Activated naive CD8-positive, alpha-beta T cell treated with anti-CD3 and anti-CD28 coated beads for 36 hours (primary cell): Measurements from ENCODE around the gene MTCL3.

ENCODE experiments used
- DNase-seq: peaks from one replicate; pipeline ENCODE4 v3.0.0; 2021
- H3K27ac Mint-ChIP-seq: one replicate; pipeline ENCODE4 v1.8.0; 2022; ENCODE audit warnings: mild to moderate bottlenecking, moderate library complexity, mixed read lengths
- H3K27me3 Mint-ChIP-seq: one replicate; pipeline ENCODE4 v1.8.0; 2022; ENCODE audit warnings: mild to moderate bottlenecking, mixed read lengths
- H3K36me3 Mint-ChIP-seq: one replicate; pipeline ENCODE4 v1.8.0; 2021; ENCODE audit warnings: mild to moderate bottlenecking, mixed read lengths
- H3K4me1 Mint-ChIP-seq: one replicate; pipeline ENCODE4 v1.8.0; 2021; ENCODE audit warnings: mixed read lengths
- H3K4me3 Mint-ChIP-seq: one replicate; pipeline ENCODE4 v1.8.0; 2022; ENCODE audit warnings: mild to moderate bottlenecking, moderate library complexity, mixed read lengths
- H3K9me3 Mint-ChIP-seq: one replicate; pipeline ENCODE4 v1.8.0; 2022; ENCODE audit warnings: mixed read lengths

MTCL3 gene

DNA sequence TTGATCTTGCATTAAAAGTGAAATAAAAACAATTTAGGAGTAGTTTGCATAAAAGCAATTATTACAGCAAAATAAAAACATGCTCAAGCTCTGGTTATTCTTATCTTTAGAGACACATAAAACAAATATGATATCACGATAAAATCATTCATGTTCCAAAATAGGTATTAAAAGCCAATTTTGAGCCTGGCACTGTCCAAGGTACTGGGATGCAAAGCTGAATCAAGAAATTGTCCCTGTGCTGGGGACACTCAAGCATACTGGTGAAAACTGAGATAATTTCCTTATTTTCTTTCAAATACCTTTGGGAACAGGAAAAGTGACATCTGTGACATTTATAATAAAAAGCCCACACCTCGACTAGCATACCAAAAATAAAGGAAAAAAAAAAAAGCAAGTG lies 931 bp upstream of the MTCL3 start:
- no peak for DNase-seq
- Mint-ChIP-seq H3K9me3 (no peaks in the 10 kb centered on the region), H3K4me1 (peaks cover 25% of the 10 kb centered on the region), H3K27me3 (peaks cover 76% of the 10 kb centered on the region), H3K4me3 (no peak overlapping the region), H3K36me3 (no peaks in the 10 kb centered on the region), H3K27ac (no peak overlapping the region)

DNA sequence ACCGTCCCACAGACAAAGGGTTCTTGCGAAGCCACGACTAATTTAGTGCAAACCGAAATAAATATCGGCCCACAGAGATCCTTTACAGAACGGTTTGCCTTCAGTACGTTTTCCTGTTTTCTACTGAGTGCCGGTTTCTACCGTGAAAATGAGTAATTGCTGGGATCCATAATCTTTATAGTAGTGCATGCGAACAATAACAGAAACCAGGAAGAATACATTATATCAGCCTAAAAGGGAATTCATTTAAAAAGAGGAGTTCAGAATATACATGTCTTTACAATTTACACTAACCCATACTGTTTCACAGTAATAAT lies 292 bp upstream of the MTCL3 start:
- DNase-seq, result no peak
- peak overlapping the region; percentile 82 for H3K4me3 Mint-ChIP-seq
- peaks cover 76% of the 10 kb centered on the region for H3K27me3 Mint-ChIP-seq
- peak overlapping the region; percentile 65 for H3K27ac Mint-ChIP-seq
- H3K9me3 Mint-ChIP-seq, result no peaks in the 10 kb centered on the region
- no peaks in the 10 kb centered on the region for H3K36me3 Mint-ChIP-seq
- peaks cover 30% of the 10 kb centered on the region for H3K4me1 Mint-ChIP-seq

DNA sequence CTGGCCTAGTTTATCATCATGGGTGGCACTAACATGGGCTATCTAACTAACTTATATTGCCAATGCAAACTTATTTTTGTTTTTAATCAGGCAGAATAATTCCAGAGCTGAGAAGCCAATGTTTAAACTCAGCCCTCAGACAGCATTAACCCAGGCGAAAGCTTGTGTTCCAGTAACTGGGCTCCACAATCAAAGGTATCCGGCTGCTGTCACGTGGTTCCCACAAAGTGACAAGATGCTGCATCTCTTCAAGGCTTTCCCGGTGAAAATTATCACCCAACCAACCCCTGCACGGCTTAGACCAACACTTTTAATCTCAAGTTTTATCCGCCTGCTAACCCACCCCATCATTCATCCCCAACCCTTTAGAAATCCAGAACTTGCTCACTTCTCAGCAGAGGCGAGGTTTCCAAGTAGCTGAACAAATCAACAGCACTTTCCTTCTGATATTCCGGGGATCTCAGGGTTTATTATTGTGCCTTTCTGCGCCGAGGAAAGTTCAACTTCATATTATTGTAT lies 885 bp downstream of the MTCL3 start:
- no peaks in the 10 kb centered on the region for H3K36me3 Mint-ChIP-seq
- H3K9me3 Mint-ChIP-seq, result no peaks in the 10 kb centered on the region
- peak overlapping the region; percentile 82 for H3K4me3 Mint-ChIP-seq
- no peak for DNase-seq
- H3K4me1 Mint-ChIP-seq, result peaks cover 32% of the 10 kb centered on the region
- peaks cover 76% of the 10 kb centered on the region for H3K27me3 Mint-ChIP-seq
- H3K27ac Mint-ChIP-seq, result peak overlapping the region; percentile 72

DNA sequence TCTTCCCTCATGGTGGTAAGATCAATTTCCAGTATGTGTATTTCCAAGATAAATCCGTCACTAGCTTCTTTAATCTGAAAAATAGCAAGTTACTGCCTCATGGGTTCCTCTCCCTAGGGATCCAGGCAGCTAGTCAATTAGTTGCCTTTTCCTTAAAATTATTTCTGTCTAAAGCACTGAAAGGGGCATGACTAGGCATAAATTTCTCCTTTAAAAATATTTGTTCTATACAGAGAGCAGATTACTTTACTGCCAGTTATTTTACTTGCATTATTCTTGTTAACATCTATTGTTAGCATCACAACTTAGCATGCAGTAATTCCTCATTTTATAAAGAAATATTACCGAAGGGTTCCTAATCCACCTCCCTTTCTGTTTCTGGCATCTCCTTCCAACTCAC lies 1.4 kb downstream of the MTCL3 start:
- no peak for DNase-seq
- H3K27ac Mint-ChIP-seq, result no peak overlapping the region
- peaks cover 32% of the 10 kb centered on the region for H3K4me1 Mint-ChIP-seq
- H3K9me3 Mint-ChIP-seq, result no peaks in the 10 kb centered on the region
- H3K27me3 Mint-ChIP-seq, result peaks cover 71% of the 10 kb centered on the region
- H3K36me3 Mint-ChIP-seq, result no peaks in the 10 kb centered on the region
- H3K4me3 Mint-ChIP-seq, result peak overlapping the region; percentile 82

DNA sequence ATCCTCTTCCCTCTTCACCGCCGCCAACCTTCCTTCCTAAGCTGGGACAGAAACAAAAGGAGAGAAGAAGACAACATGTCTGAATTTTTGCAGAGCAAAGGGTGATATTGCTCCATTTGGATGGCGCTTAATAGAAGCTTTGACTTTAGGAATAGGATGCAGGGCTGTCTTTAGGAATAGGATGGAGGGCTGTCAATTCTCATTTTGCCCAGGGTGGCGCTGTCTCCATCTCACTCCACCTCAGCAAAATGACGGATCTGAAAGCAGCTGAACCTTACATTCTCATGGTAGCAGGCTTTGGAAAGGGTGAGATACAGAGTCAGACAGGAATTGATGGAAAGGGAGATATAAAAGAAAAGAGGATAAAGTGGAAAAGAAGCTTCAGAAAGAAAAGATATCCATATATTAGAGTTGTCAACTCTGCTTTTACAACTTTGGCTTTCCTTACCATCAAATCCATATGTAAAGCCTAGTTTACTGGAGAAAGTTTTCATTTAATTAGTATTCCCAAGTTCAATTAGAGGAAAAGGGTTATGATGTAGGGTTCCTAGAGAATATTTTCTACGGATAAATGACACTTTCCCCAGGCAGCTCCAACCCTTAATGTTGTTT lies 2.4 kb downstream of the MTCL3 start:
- peaks cover 64% of the 10 kb centered on the region for H3K27me3 Mint-ChIP-seq
- H3K27ac Mint-ChIP-seq, result peak overlapping the region; percentile 68
- no peaks in the 10 kb centered on the region for H3K9me3 Mint-ChIP-seq
- peaks cover 32% of the 10 kb centered on the region for H3K4me1 Mint-ChIP-seq
- H3K4me3 Mint-ChIP-seq, result peak overlapping the region; percentile 89
- peaks cover 2% of the 10 kb centered on the region for H3K36me3 Mint-ChIP-seq
- peak; percentile 45 for DNase-seq

DNA sequence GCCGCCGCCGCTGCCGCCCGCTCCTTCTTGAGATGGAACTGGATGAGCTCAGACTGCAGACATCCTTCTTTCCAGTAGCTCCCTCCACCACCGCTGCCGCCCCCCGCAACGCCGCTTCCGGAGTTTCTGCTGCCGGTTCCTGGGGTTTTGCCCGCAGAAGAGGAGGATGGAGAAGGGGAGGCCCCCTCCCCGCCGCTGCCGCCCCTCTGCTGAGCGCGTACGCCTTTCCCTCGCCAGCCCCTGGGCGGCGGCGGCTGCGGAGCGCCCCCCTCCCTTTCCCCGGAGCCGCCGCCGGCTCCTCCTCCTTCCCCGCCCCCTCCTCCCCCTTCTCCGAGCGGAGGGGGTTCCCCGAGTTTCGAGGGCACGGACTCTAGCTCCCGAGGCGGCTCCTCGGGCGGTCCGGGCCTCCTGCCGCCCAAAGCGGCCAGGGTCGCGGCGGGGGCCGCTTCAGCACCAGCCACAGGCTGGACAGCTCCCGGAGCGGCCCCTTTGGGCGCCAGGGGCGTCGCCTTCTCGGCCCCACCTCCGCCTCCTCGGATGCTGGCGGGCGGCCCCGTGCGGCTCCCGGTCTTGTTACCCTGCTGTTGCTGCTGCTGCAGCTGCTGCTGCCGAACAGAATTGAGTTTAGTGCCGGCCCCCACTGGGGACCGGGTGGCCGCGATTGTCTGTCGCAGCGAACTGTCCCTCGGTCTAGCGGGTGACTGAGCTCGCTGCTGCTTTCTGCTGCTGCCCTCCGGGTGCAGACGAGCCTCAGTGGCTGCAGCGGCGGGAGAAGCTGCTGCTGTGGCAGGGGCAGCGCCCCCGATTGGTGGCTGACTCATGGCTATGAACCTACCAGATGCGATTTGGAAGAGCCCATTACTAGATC lies 3.1 kb downstream of the MTCL3 start:
- Mint-ChIP-seq H3K27me3 (peaks cover 56% of the 10 kb centered on the region), H3K9me3 (no peaks in the 10 kb centered on the region), H3K36me3 (peaks cover 2% of the 10 kb centered on the region), H3K4me1 (peaks cover 32% of the 10 kb centered on the region), H3K4me3 (peak overlapping the region; percentile 89), H3K27ac (peak overlapping the region; percentile 68)
- DNase-seq, result peak; percentile 81

DNA sequence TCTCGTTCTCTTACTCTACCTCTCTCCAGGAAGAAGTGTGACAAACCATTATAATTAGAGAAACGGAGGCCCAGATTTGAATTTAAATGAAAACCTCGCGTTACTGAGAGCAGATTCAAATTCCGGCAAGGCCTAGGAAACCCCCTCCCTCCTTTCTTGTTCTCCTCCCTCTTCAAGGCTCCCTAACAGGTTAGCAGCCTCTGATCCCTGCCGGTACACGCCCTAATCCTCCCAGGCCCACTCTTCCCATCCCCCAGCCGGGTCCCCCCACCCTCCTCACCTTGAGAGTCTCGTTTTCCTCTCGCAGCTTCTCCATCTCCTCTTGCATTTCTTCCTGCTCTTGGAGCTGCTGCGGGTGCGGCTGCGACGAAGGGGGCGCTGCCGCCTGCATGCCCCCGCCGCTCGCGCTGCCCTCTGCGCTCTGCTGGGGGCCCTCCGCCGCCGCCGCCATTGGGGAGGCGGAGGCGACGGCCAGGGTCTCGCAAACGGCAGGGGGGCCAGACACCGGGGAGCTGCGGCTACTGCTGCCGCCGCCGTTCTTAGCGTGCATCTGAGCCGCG lies 3.8 kb downstream of the MTCL3 start:
- H3K27me3 Mint-ChIP-seq, result peaks cover 54% of the 10 kb centered on the region
- H3K9me3 Mint-ChIP-seq, result no peaks in the 10 kb centered on the region
- H3K4me3 Mint-ChIP-seq, result peak overlapping the region; percentile 89
- H3K4me1 Mint-ChIP-seq, result peaks cover 32% of the 10 kb centered on the region
- peaks cover 9% of the 10 kb centered on the region for H3K36me3 Mint-ChIP-seq
- no peak for DNase-seq
- H3K27ac Mint-ChIP-seq, result peak overlapping the region; percentile 47

DNA sequence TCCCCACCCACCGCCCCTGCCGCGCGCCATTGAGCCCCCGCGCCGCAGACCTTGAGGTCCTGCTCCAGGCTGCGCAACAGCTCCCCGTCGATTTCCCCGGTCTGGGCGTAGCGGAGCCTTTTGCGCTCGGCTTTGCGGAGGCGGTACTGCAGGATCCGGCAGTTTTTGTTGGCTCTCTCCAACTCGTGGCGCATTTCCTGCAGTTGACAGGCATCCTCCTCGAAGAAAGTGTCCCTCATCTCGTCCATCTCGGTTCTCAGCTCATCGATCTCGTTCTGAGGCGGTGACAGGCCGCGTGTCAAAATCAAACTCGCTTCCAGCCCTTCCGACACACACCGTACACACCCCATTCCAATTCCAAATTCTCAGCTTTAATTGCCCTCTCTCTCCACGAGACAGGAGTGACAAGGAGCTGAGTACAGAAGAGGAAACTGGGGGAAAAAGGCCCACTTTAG lies 4.3 kb downstream of the MTCL3 start:
- Mint-ChIP-seq H3K27ac (peak overlapping the region; percentile 47), H3K27me3 (peaks cover 49% of the 10 kb centered on the region), H3K4me1 (peaks cover 32% of the 10 kb centered on the region), H3K36me3 (peaks cover 14% of the 10 kb centered on the region), H3K4me3 (peak overlapping the region; percentile 89), H3K9me3 (peaks cover 3% of the 10 kb centered on the region)
- DNase-seq, result peak; percentile 56

DNA sequence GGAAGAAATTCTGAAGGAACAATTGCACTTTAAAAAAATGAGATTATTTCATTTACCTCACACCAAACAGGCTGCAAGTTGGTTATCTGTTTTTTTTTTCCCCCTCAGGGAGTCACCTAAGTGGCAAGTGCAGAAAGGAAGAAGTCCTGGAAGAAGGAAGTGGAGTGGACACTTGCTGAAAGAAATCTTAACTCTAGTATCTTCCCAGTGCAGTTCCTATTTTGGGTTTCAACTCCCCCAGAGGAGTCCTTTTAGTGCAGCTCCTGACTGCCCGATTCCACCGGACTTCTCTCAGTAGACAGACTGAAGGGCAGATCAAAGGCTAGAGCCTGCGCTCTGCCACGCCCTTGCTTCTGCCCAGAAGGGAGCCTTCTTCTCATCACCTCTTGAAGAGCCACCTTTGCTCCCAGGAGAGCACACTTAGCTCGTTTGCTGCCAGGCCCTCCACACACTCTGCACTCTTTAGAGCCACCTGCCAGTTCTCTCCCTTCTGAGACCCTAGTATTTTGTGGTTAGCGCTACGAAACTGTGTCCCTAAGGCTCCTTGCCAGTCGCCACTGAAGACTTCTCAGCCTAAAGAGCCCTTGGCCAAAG lies 4.9 kb downstream of the MTCL3 start:
- H3K9me3 Mint-ChIP-seq, result peaks cover 3% of the 10 kb centered on the region
- H3K4me1 Mint-ChIP-seq, result peaks cover 29% of the 10 kb centered on the region
- H3K36me3 Mint-ChIP-seq, result peaks cover 17% of the 10 kb centered on the region
- no peak overlapping the region for H3K27ac Mint-ChIP-seq
- H3K4me3 Mint-ChIP-seq, result peak overlapping the region; percentile 89
- H3K27me3 Mint-ChIP-seq, result peaks cover 44% of the 10 kb centered on the region
- DNase-seq, result no peak

DNA sequence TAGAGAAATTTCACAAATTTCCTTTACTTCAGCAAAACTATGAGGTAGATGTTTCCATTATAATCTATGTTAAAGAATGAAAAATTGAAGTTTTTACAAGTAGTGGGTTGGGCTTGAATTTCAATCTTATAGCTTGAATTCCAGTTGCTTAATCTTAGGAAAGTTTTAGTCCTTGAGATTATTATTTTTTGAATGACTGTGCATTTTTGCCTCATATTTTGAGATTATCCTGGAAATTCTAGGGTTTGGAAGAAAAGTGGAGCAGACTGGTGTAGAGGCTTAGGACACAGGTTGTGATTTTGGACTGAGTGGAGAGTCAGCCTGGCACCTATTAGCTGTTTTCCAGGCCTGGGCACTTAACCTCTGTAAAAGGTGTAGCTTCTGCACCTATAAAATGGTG lies 5.7 kb downstream of the MTCL3 start:
- Mint-ChIP-seq H3K9me3 (peaks cover 3% of the 10 kb centered on the region), H3K27ac (no peak overlapping the region), H3K27me3 (peaks cover 36% of the 10 kb centered on the region), H3K36me3 (peaks cover 17% of the 10 kb centered on the region), H3K4me3 (no peak overlapping the region), H3K4me1 (peaks cover 22% of the 10 kb centered on the region)
- no peak for DNase-seq

DNA sequence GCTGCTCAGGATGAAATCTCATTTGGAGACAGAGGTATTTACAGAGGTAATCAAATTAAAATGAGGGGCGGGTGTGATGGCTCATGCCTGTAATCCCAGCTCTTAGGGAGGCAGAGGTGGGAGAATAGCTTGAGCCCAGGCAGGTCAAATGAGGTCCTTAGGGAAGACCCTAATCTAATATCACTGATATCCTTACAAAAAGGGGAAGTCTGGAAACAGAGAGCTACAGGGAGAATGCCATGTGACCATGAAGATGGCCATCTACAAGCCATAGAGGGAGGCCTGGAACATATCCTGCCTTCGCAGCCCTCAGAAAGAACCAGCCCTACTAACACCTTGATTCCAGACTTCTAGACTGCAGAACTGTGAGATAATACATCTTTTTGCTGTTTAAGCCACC lies 8.3 kb downstream of the MTCL3 start:
- H3K27me3 Mint-ChIP-seq, result peaks cover 19% of the 10 kb centered on the region
- H3K4me1 Mint-ChIP-seq, result peaks cover 10% of the 10 kb centered on the region
- H3K27ac Mint-ChIP-seq, result no peak overlapping the region
- no peak for DNase-seq
- H3K36me3 Mint-ChIP-seq, result peaks cover 17% of the 10 kb centered on the region
- no peak overlapping the region for H3K4me3 Mint-ChIP-seq
- H3K9me3 Mint-ChIP-seq, result peaks cover 3% of the 10 kb centered on the region

DNA sequence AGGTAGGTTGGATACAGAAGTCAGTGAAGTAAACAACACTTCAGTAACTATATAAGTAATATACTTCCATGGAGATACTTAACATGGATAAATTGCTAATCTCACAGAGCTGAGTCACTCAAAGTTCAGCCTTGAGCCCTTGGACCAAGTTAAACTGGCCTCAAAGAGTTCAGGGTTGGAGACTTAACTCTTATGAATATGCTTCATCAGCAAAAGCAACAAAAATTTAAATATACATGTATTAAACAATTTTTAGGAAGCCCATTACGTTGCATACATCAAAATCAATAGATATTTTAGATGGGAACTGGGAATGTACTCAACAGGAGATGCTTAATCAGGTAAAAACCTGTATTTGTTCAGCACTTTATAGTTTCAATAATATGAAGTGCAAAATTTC lies 12.2 kb downstream of the MTCL3 start:
- peaks cover 15% of the 10 kb centered on the region for H3K36me3 Mint-ChIP-seq
- H3K4me1 Mint-ChIP-seq, result peaks cover 3% of the 10 kb centered on the region
- H3K27me3 Mint-ChIP-seq, result no peaks in the 10 kb centered on the region
- peaks cover 3% of the 10 kb centered on the region for H3K9me3 Mint-ChIP-seq
- no peak overlapping the region for H3K27ac Mint-ChIP-seq
- no peak overlapping the region for H3K4me3 Mint-ChIP-seq
- no peak for DNase-seq

DNA sequence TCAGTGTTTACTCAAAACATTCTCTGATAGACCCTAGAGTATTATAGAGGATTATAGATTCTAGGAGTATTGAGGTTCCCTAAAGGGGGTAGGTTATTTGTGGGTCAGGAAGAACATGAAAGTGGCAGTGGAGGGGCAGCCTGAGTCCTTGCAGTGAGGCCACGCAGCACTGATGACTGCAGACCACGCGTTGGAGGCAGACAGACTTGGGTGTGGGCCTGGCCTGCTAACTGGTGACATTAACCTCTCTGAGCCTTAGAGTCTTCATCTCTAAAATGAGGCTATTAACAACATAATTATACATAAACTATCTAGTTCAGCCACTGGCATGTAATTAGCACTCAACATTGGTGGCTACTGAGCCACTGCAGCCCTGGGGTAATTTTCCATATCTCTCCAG lies 16.1 kb downstream of the MTCL3 start:
- peaks cover 8% of the 10 kb centered on the region for H3K27me3 Mint-ChIP-seq
- no peaks in the 10 kb centered on the region for H3K9me3 Mint-ChIP-seq
- no peak for DNase-seq
- no peaks in the 10 kb centered on the region for H3K36me3 Mint-ChIP-seq
- no peak overlapping the region for H3K27ac Mint-ChIP-seq
- no peak overlapping the region for H3K4me3 Mint-ChIP-seq
- peaks cover 3% of the 10 kb centered on the region for H3K4me1 Mint-ChIP-seq

DNA sequence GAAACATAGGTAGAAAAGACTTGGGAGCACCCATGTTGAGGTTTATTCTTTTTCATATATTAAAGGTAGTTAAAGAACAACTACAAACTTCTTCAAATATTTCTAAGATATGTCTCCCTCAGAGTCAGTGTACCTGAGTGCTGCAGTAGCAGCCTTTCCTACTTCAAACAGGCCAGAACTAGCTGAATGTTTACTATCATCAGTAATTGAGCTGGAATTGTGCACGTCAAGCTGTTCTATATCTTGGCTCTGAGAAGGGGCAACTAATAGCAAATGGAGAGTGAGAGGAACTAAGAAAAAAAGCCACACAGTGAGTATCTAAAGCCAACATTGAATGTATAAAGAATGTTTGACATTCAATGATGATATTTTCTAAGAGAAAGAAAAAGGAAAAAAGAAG lies 21.7 kb downstream of the MTCL3 start:
- Mint-ChIP-seq H3K27me3 (peaks cover 27% of the 10 kb centered on the region), H3K4me3 (no peak overlapping the region), H3K9me3 (no peaks in the 10 kb centered on the region), H3K4me1 (no peaks in the 10 kb centered on the region), H3K27ac (no peak overlapping the region), H3K36me3 (no peaks in the 10 kb centered on the region)
- no peak for DNase-seq

DNA sequence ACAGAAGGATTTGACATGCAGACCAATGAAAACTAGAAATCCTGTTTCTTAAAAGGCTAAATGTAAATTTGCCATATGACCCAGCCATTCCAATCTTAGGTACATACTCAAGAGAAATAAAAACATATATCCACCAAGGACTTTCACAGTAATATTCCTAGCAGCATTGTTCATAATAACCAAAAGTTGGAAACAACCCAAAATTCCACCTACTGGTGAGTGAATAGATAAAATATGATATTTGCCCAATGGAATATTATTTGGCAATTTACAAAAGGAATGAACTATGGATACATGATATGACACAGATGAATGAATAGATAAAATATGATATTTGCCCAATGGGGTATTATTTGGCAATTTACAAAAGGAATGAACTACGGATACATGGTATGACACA lies 22.7 kb downstream of the MTCL3 start:
- H3K4me1 Mint-ChIP-seq, result no peaks in the 10 kb centered on the region
- H3K4me3 Mint-ChIP-seq, result no peak overlapping the region
- H3K27ac Mint-ChIP-seq, result no peak overlapping the region
- no peak for DNase-seq
- H3K27me3 Mint-ChIP-seq, result peaks cover 31% of the 10 kb centered on the region
- no peaks in the 10 kb centered on the region for H3K9me3 Mint-ChIP-seq
- H3K36me3 Mint-ChIP-seq, result no peaks in the 10 kb centered on the region
